H1 (cell line): ENCODE data around the gene TAF3. TPM values are rescaled to one million over a fixed set of nuclear protein-coding genes. Genes with fewer than 3 reads are reported as not detected.

Source experiments
- CTCF ChIA-PET: fragments of 300-600 bp; sonication (Branson Sonifier 250); formaldehyde crosslinking; loops from one replicate; lab custom pipeline; 2021; ENCODE audit not compliant: partially characterized antibody; lab: Charles Lee
- POLR2A ChIA-PET: fragments of 300-600 bp; sonication (Branson Sonifier 250); formaldehyde crosslinking; loops from one replicate; lab custom pipeline; 2021; ENCODE audit warnings: inconsistent platforms; ENCODE audit not compliant: partially characterized antibody; lab: Charles Lee
- DNase-seq, 2 experiments: peaks; one replicate each; pipeline versions ENCODE4 v3.0.0 to v3.0.0-alpha.2; 2010 to 2022; ENCODE audit warnings: low spot score in 2 of 2, low read depth in 1 of 2, mixed read lengths in 1 of 2
- FAIRE-seq: peaks from 2 replicates; lab custom pipeline; 2011; peaks lifted over from hg19 to GRCh38; lab: Jason Lieb, UNC
- H2AFZ ChIP-seq: 2 replicates; pipeline ENCODE4 v1.8.1; 2012; ENCODE audit warnings: low read length, inconsistent platforms
- H2AK5ac ChIP-seq: 2 replicates; pipeline ENCODE4 v1.6.1; 2013; ENCODE audit warnings: low read depth, low read length
- H2BK120ac ChIP-seq: replicated peaks from 2 replicates; pipeline ENCODE3; 2013; ENCODE audit warnings: low read depth, low read length, inconsistent platforms
- H2BK12ac ChIP-seq: 2 replicates; pipeline ENCODE4 v1.6.1; 2013; ENCODE audit warnings: low read depth, low read length
- H2BK15ac ChIP-seq: 2 replicates; pipeline ENCODE4 v1.6.1; 2013; ENCODE audit warnings: low read length
- H2BK20ac ChIP-seq: 2 replicates; pipeline ENCODE4 v1.6.1; 2013; ENCODE audit warnings: low read length
- H2BK5ac ChIP-seq: 2 replicates; pipeline ENCODE4 v1.6.1; 2013; ENCODE audit warnings: low read depth, low read length
- H3K14ac ChIP-seq: 2 replicates; pipeline ENCODE4 v1.6.1; 2013; ENCODE audit warnings: inconsistent platforms; ENCODE audit not compliant: insufficient read length
- H3K18ac ChIP-seq: 2 replicates; pipeline ENCODE4 v1.6.1; 2013; ENCODE audit warnings: low read length; ENCODE audit errors: extremely low read depth
- H3K23ac ChIP-seq: 2 replicates; pipeline ENCODE4 v1.6.1; 2013; ENCODE audit warnings: inconsistent platforms; ENCODE audit not compliant: insufficient read length
- H3K23me2 ChIP-seq: 2 replicates; pipeline ENCODE4 v1.6.1; 2013; ENCODE audit warnings: low read depth, low read length
- H3K27ac ChIP-seq: 2 replicates; pipeline ENCODE4 v1.6.1; 2011; ENCODE audit warnings: low read depth, low read length, inconsistent platforms
- H3K27me3 ChIP-seq, 4 experiments: replicated peaks in 1 of 4; 1 replicate in 1 of 4; 2 replicates in 3 of 4; pipeline versions ENCODE4 v1.6.1 to v1.8.1; 2011 to 2013; ENCODE audit warnings: low read length in 3 of 4, mild to moderate bottlenecking in 3 of 4, inconsistent platforms in 2 of 4, mixed read lengths in 2 of 4, moderate library complexity in 1 of 4; ENCODE audit not compliant: control insufficient read depth in 3 of 4, insufficient read depth in 3 of 4; ENCODE audit errors: extremely low read depth in 1 of 4
- H3K36me3 ChIP-seq, 4 experiments: 2 replicates each; pipeline versions ENCODE4 v1.6.1 to v1.8.1; 2011 to 2013; ENCODE audit warnings: mild to moderate bottlenecking in 4 of 4, low read length in 3 of 4, moderate library complexity in 2 of 4, control low read depth in 1 of 4, inconsistent platforms in 1 of 4; ENCODE audit not compliant: insufficient read depth in 4 of 4, control insufficient read depth in 2 of 4
- H3K4ac ChIP-seq: replicated peaks from 2 replicates; pipeline ENCODE3; 2013; ENCODE audit warnings: low read length, low read depth, mixed read lengths, inconsistent platforms; ENCODE audit not compliant: insufficient read length
- H3K4me1 ChIP-seq, 4 experiments: replicated peaks in 1 of 4; 1 replicate in 1 of 4; 2 replicates in 3 of 4; pipeline versions ENCODE4 v1.6.1 to v1.8.1; 2011 to 2013; ENCODE audit warnings: low read length in 3 of 4, inconsistent platforms in 2 of 4, mixed read lengths in 1 of 4; ENCODE audit not compliant: insufficient read depth in 4 of 4, control insufficient read depth in 3 of 4
- H3K4me2 ChIP-seq, 2 experiments: 2 replicates each; pipeline versions ENCODE4 v1.6.1 to v1.8.1; 2011 to 2013; ENCODE audit warnings: low read depth in 2 of 2, low read length in 2 of 2, control low read depth in 1 of 2, inconsistent platforms in 1 of 2, mild to moderate bottlenecking in 1 of 2; ENCODE audit not compliant: insufficient read depth in 1 of 2
- H3K4me3 ChIP-seq, 4 experiments: fragments of 200-600, 300-600 bp in 1 of 4; sonication (generic), shearing (Covaris generic), sonication (Bioruptor Twin) in 1 of 4; 2 replicates each; pipeline versions ENCODE4 v1.5.1 to v1.8.1; 2011 to 2016; ENCODE audit warnings: low read length in 4 of 4, low read depth in 3 of 4, control low read depth in 2 of 4, inconsistent platforms in 2 of 4, mild to moderate bottlenecking in 2 of 4, mixed read lengths in 1 of 4, moderate library complexity in 1 of 4; ENCODE audit not compliant: insufficient read depth in 2 of 4; ENCODE audit errors: extremely low read depth in 1 of 4
- H3K56ac ChIP-seq: replicated peaks from 2 replicates; pipeline ENCODE3; 2013; ENCODE audit warnings: low read depth, mild to moderate bottlenecking, mixed read lengths, low read length, inconsistent platforms; ENCODE audit not compliant: insufficient read length
- H3K79me1 ChIP-seq: 2 replicates; pipeline ENCODE4 v1.6.1; 2013; ENCODE audit warnings: low read depth, low read length, control low read depth
- H3K79me2 ChIP-seq, 2 experiments: 2 replicates each; pipeline versions ENCODE4 v1.6.1 to v1.8.1; 2012 to 2013; ENCODE audit warnings: low read length in 2 of 2, mild to moderate bottlenecking in 2 of 2, inconsistent platforms in 1 of 2; ENCODE audit not compliant: insufficient read depth in 2 of 2, control insufficient read depth in 1 of 2
- H3K9ac ChIP-seq, 4 experiments: replicated peaks in 1 of 4; 1 replicate in 1 of 4; 2 replicates in 3 of 4; pipeline versions ENCODE4 v1.6.1 to v1.8.1; 2011 to 2013; ENCODE audit warnings: low read depth in 3 of 4, low read length in 3 of 4, control low read depth in 2 of 4, mild to moderate bottlenecking in 2 of 4, moderate library complexity in 2 of 4, inconsistent platforms in 1 of 4; ENCODE audit errors: extremely low read depth in 1 of 4
- H3K9me3 ChIP-seq, 2 experiments: 2 replicates each; pipeline versions ENCODE4 v1.6.1 to v1.8.1; 2012 to 2013; ENCODE audit warnings: mild to moderate bottlenecking in 2 of 2, moderate library complexity in 2 of 2, control low read depth in 1 of 2, inconsistent platforms in 1 of 2, low read depth in 1 of 2, low read length in 1 of 2, mixed read lengths in 1 of 2; ENCODE audit not compliant: insufficient read depth in 2 of 2
- H4K20me1 ChIP-seq, 2 experiments: replicated peaks in 1 of 2; 2 replicates each; pipeline versions ENCODE3 to v1.8.1; 2011 to 2013; ENCODE audit warnings: inconsistent platforms in 2 of 2, low read length in 2 of 2, mild to moderate bottlenecking in 1 of 2; ENCODE audit not compliant: insufficient read depth in 2 of 2, control insufficient read depth in 1 of 2
- H4K5ac ChIP-seq: 2 replicates; pipeline ENCODE4 v1.6.1; 2013; ENCODE audit warnings: low read length, low read depth, mixed read lengths, inconsistent platforms; ENCODE audit not compliant: insufficient read length
- H4K8ac ChIP-seq: 2 replicates; pipeline ENCODE4 v1.8.0; 2013; ENCODE audit warnings: mild to moderate bottlenecking, moderate library complexity, low read length, inconsistent platforms; ENCODE audit not compliant: insufficient read depth; ENCODE audit errors: extremely low read depth
- H4K91ac ChIP-seq: replicated peaks from 2 replicates; pipeline ENCODE3; 2013; ENCODE audit warnings: low read length, mixed read lengths, inconsistent platforms; ENCODE audit not compliant: insufficient read length
- CTBP2 ChIP-seq: IDR thresholded peaks from 2 replicates; pipeline ENCODE4 v1.7.0; 2011; ENCODE audit warnings: borderline replicate concordance, mild to moderate bottlenecking, moderate library complexity, mixed read lengths, low read length; ENCODE audit not compliant: insufficient read depth, insufficient read length
- EZH2 ChIP-seq: fragments of 200-600 bp; sonication (generic); IDR thresholded peaks from 2 replicates; pipeline ENCODE4 v1.7.1; 2012; ENCODE audit warnings: low read depth, mild to moderate bottlenecking, moderate library complexity, low read length, inconsistent platforms; ENCODE audit not compliant: severe bottlenecking
- RAD21 ChIP-seq, 2 experiments: IDR thresholded peaks in 1 of 2; conservative IDR thresholded peaks in 1 of 2; 2 replicates each; pipeline ENCODE4 v1.6.1; 2011; ENCODE audit warnings: low read depth in 2 of 2, low read length in 2 of 2, improper control_type of control experiment in 1 of 2, inconsistent platforms in 1 of 2, mild to moderate bottlenecking in 1 of 2, moderate library complexity in 1 of 2
- RNF2 ChIP-seq: fragments of 200-900, 300-1000 bp; sonication (generic); IDR thresholded peaks from 2 replicates; pipeline ENCODE4 v1.7.1; 2016; ENCODE audit warnings: borderline replicate concordance, low read depth, mild to moderate bottlenecking, antibody characterized with exemption, low read length; ENCODE audit not compliant: poor library complexity, severe bottlenecking; ENCODE audit errors: missing control alignments
- TEAD4 ChIP-seq: IDR thresholded peaks from 2 replicates; pipeline ENCODE4 v1.6.1; 2012; ENCODE audit warnings: low read depth, low read length, inconsistent platforms, mixed read lengths
- WGBS, 2 experiments: shearing (Covaris generic) in 1 of 2; methylation state at CpG; one replicate each; pipeline versions ENCODE4 v1.1.6 to v1.1.7; 2013 to 2015; ENCODE audit warnings: low lambda C conversion rate in 2 of 2, mixed read lengths in 2 of 2, inconsistent platforms in 1 of 2, low coverage in 1 of 2, missing lambda C conversion rate in 1 of 2; ENCODE audit not compliant: insufficient replicate concordance in 2 of 2, insufficient coverage in 1 of 2, insufficient read length in 1 of 2; ENCODE audit errors: extremely low coverage in 1 of 2, missing lambda C conversion rate in 1 of 2; 5-methylcytosine and 5-hydroxymethylcytosine counted together
- polyA plus RNA-seq, 7 experiments: library from polyadenylated mRNA; depleted of rRNA in 3 of 7; stranded (reverse) in 5 of 7; unstranded in 2 of 7; fragments of >200 nt in 5 of 7; fragments of 200-250 nt in 2 of 7; gene quantifications; 1 replicate in 5 of 7; 2 replicates in 1 of 7; 4 replicates in 1 of 7; pipeline versions ENCODE4 v1.2.1 to v1.2.3, GENCODE V29; 2011 to 2013; ENCODE audit warnings: missing spikeins in 2 of 7, mixed read lengths in 2 of 7
- total RNA-seq: library from RNA; stranded (reverse); fragmentation: NEBNext Ultra II Directional; extraction: Animal tissue kit (Norgen Biotek cat#: 25700); gene quantifications from 2 replicates; pipeline ENCODE4 v1.2.1, GENCODE V29; 2021

TAF3 gene
- total and polyA plus RNA-seq, 2 of the 8 experiments (the other 6 are each of a cell fraction or from before 2014, with no cell fraction given): 1.5 to 11.2 TPM

- POLR2A ChIA-PET: interaction anchor here (0.8 to 1.8 kb wide), 3 partner anchors 12 to 352 kb away, joined by 3 to 10 read pairs (median 4); no protein-coding TSS in a partner anchor
- no peak overlapping the region for H3K56ac ChIP-seq
- no peaks in the 10 kb centered on the region for H3K9me3 ChIP-seq
- H2AK5ac ChIP-seq: no peak overlapping the region
- no peaks in the 10 kb centered on the region for H3K79me2 ChIP-seq
- no peak overlapping the region for H2BK15ac ChIP-seq
- 1% methylated on average over 41 of the region's 51 CpGs; no CpG with 5 or more reads in 1 of the 2 experiments for WGBS, 2 experiments
- H3K18ac ChIP-seq: no peak overlapping the region
- H4K5ac ChIP-seq: no peak overlapping the region
- H4K20me1 ChIP-seq: peaks cover 26 to 30% of the 10 kb centered on the region in 2 experiments
- no peaks in the 10 kb centered on the region for H3K79me1 ChIP-seq
- no peak overlapping the region for H3K14ac ChIP-seq
- no peak overlapping the region for H2BK20ac ChIP-seq
- peaks cover 14 to 63% (median 33%) of the 10 kb centered on the region in 4 experiments for H3K4me1 ChIP-seq
- no peak overlapping the region for H2AFZ ChIP-seq
- H4K91ac ChIP-seq: no peak overlapping the region
- no peak overlapping the region for H3K4ac ChIP-seq
- H3K36me3 ChIP-seq: no peaks in the 10 kb centered on the region; a peak in 1 of 8 replicates
- no peak overlapping the region for H3K23ac ChIP-seq
- peak overlapping the region; percentile 79 to 84 for H3K4me2 ChIP-seq
- no peak overlapping the region for H3K9ac ChIP-seq
- no peak overlapping the region for H2BK12ac ChIP-seq
- H3K4me3 ChIP-seq: peak overlapping the region; percentile 2 to 55 (median 36); a peak in 6 of 8 replicates
- H2BK120ac ChIP-seq: no peak overlapping the region
- TF ChIP-seq EZH2: peak; percentile 76
- TF ChIP-seq RNF2: peak; percentile 84
- no peak for TF ChIP-seq TEAD4
- TF ChIP-seq CTBP2: peak; percentile 45
- no peak for TF ChIP-seq RAD21 (IDR thresholded peaks at IDR 0.05 in 1 of 2, conservative IDR thresholded peaks at IDR 0.05 in 1 of 2; ENCODE audit: low read depth in 2 of 2, low read length in 2 of 2)
- TF ChIP-seq, all 59 proteins: peak for 3
- FAIRE-seq (no peak), DNase-seq (peak in 1 of 2 experiments; percentile 73)
- H4K8ac ChIP-seq: no peak overlapping the region
- peaks cover 12% of the 10 kb centered on the region for H3K23me2 ChIP-seq
- CTCF ChIA-PET: interaction anchor here (0.7 to 2.0 kb wide), 4 partner anchors 7 to 175 kb away, joined by 3 to 7 read pairs (median 4); no protein-coding TSS in a partner anchor
- H2BK5ac ChIP-seq: no peak overlapping the region
- no peak overlapping the region for H3K27ac ChIP-seq
- peaks cover 74 to 99% (median 96%) of the 10 kb centered on the region in 4 experiments for H3K27me3 ChIP-seq
Measured at GRCh38 chr10:8049045-8049864, 230.9 kb downstream of the TAF3 start.
